Measurements from ENCODE around the gene COMMD7. TPM values are rescaled to one million over a fixed set of nuclear protein-coding genes. Genes with fewer than 3 reads are reported as not detected.
A peak's percentile ranks its signal among the peaks of the same experiment; 100 is the strongest.
"Not testable (repeated sequence)": the region's sequence is repeated elsewhere in the genome, so short reads cannot be mapped to it uniquely, and the experiment has no call there.

Gene COMMD7
- total and polyA plus RNA-seq, 7 experiments from 2014 or later = 31.5 to 141 (median 42.6) TPM

DNA sequence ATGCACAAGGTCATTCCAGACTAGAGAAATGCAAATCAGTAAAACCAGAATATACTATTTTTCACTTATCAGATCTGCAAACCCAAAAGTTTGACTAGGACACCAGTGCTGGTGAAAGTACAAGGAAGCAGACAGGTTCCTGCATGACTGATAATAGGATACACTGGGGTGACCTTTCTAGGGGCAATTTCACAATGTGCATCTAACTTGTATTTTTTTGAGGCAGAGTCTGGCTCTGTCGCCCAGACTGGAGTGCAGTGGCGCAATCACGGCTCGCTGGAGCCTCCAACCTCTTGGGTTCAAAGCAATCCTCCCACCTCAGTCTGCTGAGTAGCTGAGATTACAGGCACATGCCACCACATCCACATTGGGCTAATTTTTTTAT lies 11.4 kb downstream of the COMMD7 start:
- intact Hi-C loops (cut with micrococcal nuclease) = loop anchor here in 1 of 2 donors (10.0 kb wide), 1 partner anchor 527 kb away; the partner anchor contains the start of genes PLAGL2 and POFUT1
- Histone ChIP-seq H3K36me3 (ENCODE audit: control insufficient read depth in 2 of 3, insufficient read depth in 3 of 3, low read length in 3 of 3) (peaks cover 0 to 29% (median 3%) of the 10 kb centered on the region in 3 experiments), H3K9me3 (ENCODE audit: control insufficient read depth in 2 of 3, low read length in 3 of 3) (no peaks in the 10 kb centered on the region), H3K4me3 (ENCODE audit: low read length) (no peak overlapping the region), H3K27me3 (ENCODE audit: control insufficient read depth in 2 of 2, insufficient read depth in 2 of 2, low read length in 2 of 2) (no peaks in the 10 kb centered on the region), H3K27ac (ENCODE audit: low read depth, low read length) (peak overlapping the region; percentile 29), H3K4me1 (ENCODE audit: control insufficient read depth in 2 of 2, insufficient read depth in 2 of 2, low read length in 2 of 2) (peaks cover 12 to 20% of the 10 kb centered on the region in 2 donors)
- ChIA-PET CTCF (interaction anchor here (0.9 to 1.0 kb wide), 2 partner anchors 57 to 210 kb away, joined by 3 read pairs; no protein-coding TSS in a partner anchor), POLR2A (no interaction called here)
- Mint-ChIP-seq H3K4me3 (peak overlapping the region in 7 of 10 donors; percentile 15 to 81 (median 51)), H3K4me1 (peaks cover 18 to 46% (median 34%) of the 10 kb centered on the region in 7 donors), H3K27ac (peak overlapping the region in 8 of 9 donors; percentile 5 to 84 (median 56)), H3K36me3 (peaks cover 0 to 21% (median 10%) of the 10 kb centered on the region in 5 donors), H3K9me3 (no peaks in the 10 kb centered on the region), H3K27me3 (no peaks in the 10 kb centered on the region)
- DNase-seq (no peak), ATAC-seq (no peak)

- intact Hi-C loops (cut with micrococcal nuclease); H3K4me3 Mint-ChIP-seq; CTCF ChIA-PET; H3K9me3 ChIP-seq (ENCODE audit: control insufficient read depth in 2 of 3, low read length in 3 of 3); H3K27me3 Mint-ChIP-seq; H3K4me3 ChIP-seq (ENCODE audit: low read length); H3K4me1 ChIP-seq (ENCODE audit: control insufficient read depth in 2 of 2, insufficient read depth in 2 of 2, low read length in 2 of 2); H3K9me3 Mint-ChIP-seq; POLR2A ChIA-PET; H3K27ac ChIP-seq (ENCODE audit: low read depth, low read length); DNase-seq; ATAC-seq; H3K27me3 ChIP-seq (ENCODE audit: control insufficient read depth in 2 of 2, insufficient read depth in 2 of 2, low read length in 2 of 2): not testable (repeated sequence)
- peaks cover 0 to 41% (median 3%) of the 10 kb centered on the region in 3 experiments for H3K36me3 ChIP-seq (ENCODE audit: control insufficient read depth in 2 of 3, insufficient read depth in 3 of 3, low read length in 3 of 3)
- H3K4me1 Mint-ChIP-seq = peaks cover 11 to 31% (median 28%) of the 10 kb centered on the region in 7 donors
- H3K27ac Mint-ChIP-seq = peak overlapping the region in 2 of 9 donors; percentile 39 to 62
- peaks cover 0 to 23% (median 20%) of the 10 kb centered on the region in 5 donors for H3K36me3 Mint-ChIP-seq
Observed at GRCh38 chr20:32729334-32729733, 13.9 kb downstream of the COMMD7 start.

DNA sequence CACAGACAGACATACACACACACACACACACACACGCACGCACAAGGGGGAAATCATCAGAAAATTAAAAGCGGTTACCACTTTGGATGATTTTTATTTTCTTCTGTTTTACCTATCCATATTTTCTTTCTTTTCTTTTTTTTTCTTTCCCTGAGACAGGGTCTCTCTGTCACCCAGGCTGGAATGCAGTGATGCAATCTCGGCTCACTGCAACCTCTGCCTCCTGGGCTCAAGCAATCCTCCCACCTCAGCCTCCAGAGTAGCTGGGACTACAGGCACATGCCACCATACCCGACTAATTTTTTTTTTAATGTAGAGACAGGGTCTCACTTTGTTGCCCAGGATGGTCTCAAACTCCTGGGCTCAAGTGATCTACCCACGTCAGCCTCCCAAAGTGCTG lies 14.8 kb downstream of the COMMD7 start:
- H3K27me3 ChIP-seq (ENCODE audit: control insufficient read depth in 2 of 2, insufficient read depth in 2 of 2, low read length in 2 of 2); H3K9me3 ChIP-seq (ENCODE audit: control insufficient read depth in 2 of 3, low read length in 3 of 3); H3K9me3 Mint-ChIP-seq; H3K4me3 ChIP-seq (ENCODE audit: low read length); H3K27me3 Mint-ChIP-seq; H3K27ac ChIP-seq (ENCODE audit: low read depth, low read length); DNase-seq; POLR2A ChIA-PET; ATAC-seq; CTCF ChIA-PET; H3K4me1 ChIP-seq (ENCODE audit: control insufficient read depth in 2 of 2, insufficient read depth in 2 of 2, low read length in 2 of 2); intact Hi-C loops (cut with micrococcal nuclease): not testable (repeated sequence)
- Mint-ChIP-seq H3K36me3 (peaks cover 0 to 23% (median 20%) of the 10 kb centered on the region in 5 donors), H3K4me3 (peak overlapping the region in 1 of 10 donors; percentile 32), H3K27ac (peak overlapping the region in 5 of 9 donors; percentile 29 to 64 (median 36)), H3K4me1 (peaks cover 11 to 31% (median 28%) of the 10 kb centered on the region in 7 donors)
- H3K36me3 ChIP-seq (ENCODE audit: control insufficient read depth in 2 of 3, insufficient read depth in 3 of 3, low read length in 3 of 3) = peaks cover 0 to 41% (median 3%) of the 10 kb centered on the region in 3 experiments

DNA sequence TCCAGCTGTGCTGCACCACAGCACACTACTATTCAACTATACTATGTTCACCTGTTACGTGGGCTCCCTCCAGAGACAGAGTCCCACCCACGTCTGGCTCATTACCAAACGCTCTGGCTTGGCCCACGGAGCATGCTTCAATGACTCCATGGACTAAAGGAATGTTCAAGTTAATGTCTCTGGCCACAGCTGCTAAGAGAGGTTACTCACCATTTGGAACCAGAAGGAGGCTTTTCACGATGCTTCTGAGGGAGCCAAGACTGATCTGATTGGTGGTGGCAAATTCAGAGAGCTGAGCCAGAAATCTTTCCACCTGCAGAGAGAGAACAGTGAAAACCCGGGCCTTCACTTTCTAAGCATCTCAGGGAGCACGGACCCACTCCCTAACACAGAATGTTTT lies 15.6 kb downstream of the COMMD7 start:
- no peak overlapping the region for H3K27ac ChIP-seq (ENCODE audit: low read depth, low read length)
- no peaks in the 10 kb centered on the region for H3K9me3 Mint-ChIP-seq
- ChIA-PET POLR2A (interaction anchor here (0.8 to 0.9 kb wide), 2 partner anchors 9 to 15 kb away, joined by 3 to 5 read pairs; partner anchors contain the start of gene COMMD7), CTCF (interaction anchor here (0.8 kb wide), 1 partner anchor 96 kb away, joined by 3 read pairs; no protein-coding TSS in a partner anchor)
- peaks cover 0 to 23% (median 20%) of the 10 kb centered on the region in 5 donors for H3K36me3 Mint-ChIP-seq
- no peak for DNase-seq
- no peak overlapping the region for H3K4me3 Mint-ChIP-seq
- no peak for ATAC-seq
- no peaks in the 10 kb centered on the region for H3K9me3 ChIP-seq (ENCODE audit: control insufficient read depth in 2 of 3, low read length in 3 of 3)
- peaks cover 0 to 9% of the 10 kb centered on the region in 2 donors for H3K4me1 ChIP-seq (ENCODE audit: control insufficient read depth in 2 of 2, insufficient read depth in 2 of 2, low read length in 2 of 2)
- H3K4me1 Mint-ChIP-seq = peaks cover 11 to 31% (median 28%) of the 10 kb centered on the region in 7 donors
- H3K27me3 ChIP-seq (ENCODE audit: control insufficient read depth in 2 of 2, insufficient read depth in 2 of 2, low read length in 2 of 2) = no peaks in the 10 kb centered on the region
- H3K4me3 ChIP-seq (ENCODE audit: low read length) = no peak overlapping the region
- H3K27me3 Mint-ChIP-seq = no peaks in the 10 kb centered on the region
- intact Hi-C loops (cut with micrococcal nuclease) = no loop called here
- H3K27ac Mint-ChIP-seq = peak overlapping the region in 4 of 9 donors; percentile 30 to 66 (median 48)
- H3K36me3 ChIP-seq (ENCODE audit: control insufficient read depth in 2 of 3, insufficient read depth in 3 of 3, low read length in 3 of 3) = peaks cover 0 to 41% (median 3%) of the 10 kb centered on the region in 3 experiments

- peaks cover 4 to 10% (median 6%) of the 10 kb centered on the region in 7 donors for H3K4me1 Mint-ChIP-seq
- H3K4me3 Mint-ChIP-seq = no peak overlapping the region
- H3K36me3 Mint-ChIP-seq = peaks cover 4 to 22% (median 12%) of the 10 kb centered on the region in 5 donors
- ChIA-PET CTCF (no interaction called here), POLR2A (interaction anchor here (0.6 kb wide), 1 partner anchor 252 kb away, joined by 3 read pairs; no protein-coding TSS in a partner anchor)
- DNase-seq (no peak), ATAC-seq (no peak)
- Histone ChIP-seq H3K4me1 (ENCODE audit: control insufficient read depth in 2 of 2, insufficient read depth in 2 of 2, low read length in 2 of 2) (no peaks in the 10 kb centered on the region), H3K27me3 (ENCODE audit: control insufficient read depth in 2 of 2, insufficient read depth in 2 of 2, low read length in 2 of 2) (no peaks in the 10 kb centered on the region), H3K36me3 (ENCODE audit: control insufficient read depth in 2 of 3, insufficient read depth in 3 of 3, low read length in 3 of 3) (peaks cover 3 to 37% (median 5%) of the 10 kb centered on the region in 3 experiments), H3K9me3 (ENCODE audit: control insufficient read depth in 2 of 3, low read length in 3 of 3) (no peaks in the 10 kb centered on the region), H3K27ac (ENCODE audit: low read depth, low read length) (no peak overlapping the region), H3K4me3 (ENCODE audit: low read length) (no peak overlapping the region)
- peak overlapping the region in 3 of 9 donors; percentile 27 to 53 (median 48) for H3K27ac Mint-ChIP-seq
- H3K27me3 Mint-ChIP-seq = no peaks in the 10 kb centered on the region
- no peaks in the 10 kb centered on the region for H3K9me3 Mint-ChIP-seq
- intact Hi-C loops (cut with micrococcal nuclease) = no loop called here
Observed at GRCh38 chr20:32718749-32719348, 24.4 kb downstream of the COMMD7 start.

DNA sequence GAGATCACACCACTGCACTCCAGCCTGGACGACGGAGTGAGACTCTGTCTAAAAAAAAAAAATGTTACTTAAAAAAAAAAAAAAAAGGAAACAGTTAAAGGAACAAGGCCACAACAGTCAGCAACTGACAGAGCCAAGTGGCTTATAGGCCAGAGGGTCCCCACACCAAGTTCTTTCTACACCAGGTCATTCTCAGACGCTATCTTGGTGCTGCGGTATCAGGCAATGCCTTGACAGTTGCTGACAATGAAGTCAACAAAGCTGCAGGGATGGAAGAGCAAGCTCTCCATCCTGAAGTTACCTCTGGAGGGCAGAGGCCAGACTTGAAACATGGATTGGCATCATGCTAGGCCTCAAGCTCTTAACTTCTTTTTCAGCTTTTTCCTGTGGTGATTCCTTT lies 31.9 kb downstream of the COMMD7 start:
- Mint-ChIP-seq H3K9me3 (no peaks in the 10 kb centered on the region), H3K4me1 (peaks cover 5 to 21% (median 13%) of the 10 kb centered on the region in 7 donors), H3K27ac (peak overlapping the region in 1 of 9 donors; percentile 36), H3K4me3 (no peak overlapping the region), H3K36me3 (peaks cover 0 to 22% (median 6%) of the 10 kb centered on the region in 5 donors), H3K27me3 (no peaks in the 10 kb centered on the region)
- H3K9me3 ChIP-seq (ENCODE audit: control insufficient read depth in 2 of 3, low read length in 3 of 3) = no peaks in the 10 kb centered on the region
- CTCF ChIA-PET = no interaction called here
- no peak for DNase-seq
- H3K4me3 ChIP-seq (ENCODE audit: low read length) = no peak overlapping the region
- POLR2A ChIA-PET = no interaction called here
- ATAC-seq = no peak
- no peak overlapping the region for H3K27ac ChIP-seq (ENCODE audit: low read depth, low read length)
- H3K27me3 ChIP-seq (ENCODE audit: control insufficient read depth in 2 of 2, insufficient read depth in 2 of 2, low read length in 2 of 2) = no peaks in the 10 kb centered on the region
- no peaks in the 10 kb centered on the region for H3K4me1 ChIP-seq (ENCODE audit: control insufficient read depth in 2 of 2, insufficient read depth in 2 of 2, low read length in 2 of 2)
- intact Hi-C loops (cut with micrococcal nuclease) = no loop called here
- peaks cover 3 to 9% (median 6%) of the 10 kb centered on the region in 3 experiments for H3K36me3 ChIP-seq (ENCODE audit: control insufficient read depth in 2 of 3, insufficient read depth in 3 of 3, low read length in 3 of 3)

Data from naive thymus-derived CD4-positive, alpha-beta T cell (primary cell).